GM18526 (cell line): ENCODE results near the gene CACNG4.

Experiments used
- POLR2A ChIP-seq: IDR thresholded peaks from 3 replicates; pipeline ENCODE4 v1.6.1; 2011; ENCODE audit not compliant: insufficient read length; ENCODE audit errors: extremely low read depth

CACNG4 gene

DNA sequence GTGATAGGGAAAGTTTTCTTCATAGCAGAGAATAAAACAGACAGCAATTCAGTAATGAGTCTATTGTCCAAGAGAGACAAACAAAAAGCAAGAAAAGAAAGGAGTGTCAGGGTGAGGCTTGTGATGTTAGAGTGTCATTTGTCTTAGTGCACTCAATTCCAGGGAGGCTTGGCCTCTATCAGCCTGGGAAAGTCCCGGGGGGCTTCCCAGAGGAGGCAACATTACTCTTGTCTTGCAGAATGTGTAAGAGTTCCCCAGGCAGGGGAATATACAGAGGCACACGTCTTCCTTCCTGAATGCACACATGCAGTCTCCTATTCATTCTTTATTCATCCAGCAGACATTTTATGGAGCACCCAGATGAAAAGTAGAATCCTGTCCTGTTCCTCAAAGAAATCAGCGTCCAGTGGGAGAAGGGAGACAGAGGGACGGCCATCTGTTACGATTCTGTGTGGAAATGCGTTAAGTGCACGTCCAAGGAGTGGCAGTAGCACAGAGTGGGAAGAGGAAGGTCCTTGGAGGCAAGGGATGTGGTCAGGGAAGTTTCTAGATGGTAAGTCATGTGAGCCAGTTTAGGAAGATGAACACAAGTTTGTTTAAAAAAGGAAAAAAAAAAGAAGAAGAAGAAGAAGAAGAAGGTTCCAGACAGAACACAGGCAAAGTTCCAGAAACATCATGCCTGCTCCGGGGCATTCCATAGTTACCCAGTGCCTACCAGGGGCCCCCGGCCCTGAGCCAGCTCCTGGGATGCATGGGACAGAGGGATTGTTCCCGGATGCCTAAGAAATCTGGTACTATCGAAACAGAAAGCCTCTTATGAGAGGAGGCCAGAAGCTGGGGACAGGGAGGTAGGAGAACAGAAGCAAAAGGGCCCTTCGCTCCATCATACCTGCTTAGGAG is 21.1 kb downstream of the CACNG4 start:
- no peak for TF ChIP-seq POLR2A

DNA sequence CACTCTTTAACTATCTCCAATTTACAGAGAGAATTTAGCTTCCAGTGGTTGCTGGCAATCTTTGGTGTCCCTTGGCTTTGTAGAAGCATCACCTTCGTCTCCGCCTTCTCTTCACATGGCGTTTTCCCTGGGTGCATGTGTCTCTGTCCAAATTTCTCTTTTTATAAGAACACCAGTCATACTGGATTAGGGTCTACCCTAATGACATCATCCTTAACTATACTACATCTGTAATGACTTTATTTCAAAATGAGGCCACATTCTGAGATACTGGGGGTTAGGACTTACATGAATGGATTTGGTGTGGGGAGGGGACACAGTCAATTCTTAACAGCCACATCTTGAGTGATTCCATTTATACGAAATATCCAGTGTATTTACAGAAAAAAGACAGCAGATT is 22.2 kb downstream of the CACNG4 start:
- TF ChIP-seq POLR2A: no peak

DNA sequence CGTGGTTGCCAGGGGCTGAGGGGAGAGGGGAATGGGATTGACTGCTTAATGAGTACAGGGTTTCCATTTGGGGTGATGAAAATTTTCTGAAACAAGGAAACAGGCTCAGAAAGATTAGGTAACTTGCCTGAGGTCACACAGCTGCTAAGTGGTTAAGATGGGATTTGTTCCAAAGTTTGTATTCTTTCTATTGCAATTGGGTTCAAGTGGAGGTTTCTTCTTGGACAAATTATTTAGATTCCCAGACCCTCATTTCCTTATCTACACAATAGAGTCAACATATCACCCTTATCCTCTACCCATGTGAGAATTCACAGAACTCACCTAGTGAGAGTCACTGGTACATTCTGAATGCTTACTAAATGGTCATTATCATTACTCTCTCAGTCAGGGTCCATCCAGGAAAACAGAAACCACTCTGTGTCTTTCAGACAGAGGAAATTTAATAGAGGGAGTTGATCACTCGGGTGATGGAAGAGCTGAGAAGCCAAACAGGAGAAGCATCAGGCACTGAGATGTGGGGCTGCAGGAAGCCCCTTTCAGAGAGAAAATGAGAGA is 22.6 kb downstream of the CACNG4 start:
- no peak for TF ChIP-seq POLR2A

DNA sequence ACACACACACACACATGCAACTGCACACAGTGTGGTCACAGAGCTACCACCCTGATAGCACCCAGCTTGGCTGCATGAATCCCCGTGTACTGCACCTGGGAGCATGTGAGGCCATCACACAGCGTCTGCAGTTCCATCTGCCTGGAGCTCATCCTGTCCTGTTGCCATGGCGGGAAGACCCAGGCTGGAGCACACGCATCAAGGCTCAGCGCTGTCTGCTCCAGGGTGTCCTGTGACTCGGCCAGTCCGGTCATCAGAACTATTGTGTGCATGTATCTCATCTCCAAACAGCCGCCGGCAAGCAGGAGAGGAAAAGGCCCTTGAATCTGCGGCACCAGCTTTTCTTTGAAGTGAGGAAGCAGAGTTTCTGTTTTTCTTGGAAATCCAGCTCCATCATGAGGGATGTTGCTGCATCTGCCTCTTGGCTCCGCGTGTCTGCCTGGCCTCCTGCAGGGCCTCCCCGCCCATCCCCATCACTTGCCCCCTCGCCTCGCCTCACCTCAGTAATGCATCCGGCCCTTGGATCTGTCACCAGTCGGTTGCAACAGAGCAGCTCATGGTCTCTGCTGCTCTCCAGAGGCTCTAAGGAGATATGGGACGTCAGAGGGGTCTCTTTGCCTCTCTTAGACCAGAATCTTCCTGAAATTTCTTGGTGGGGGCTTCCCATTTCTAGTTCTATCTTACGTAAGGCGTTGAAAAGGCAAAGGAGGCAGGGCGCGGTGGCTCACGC is 23.7 kb downstream of the CACNG4 start:
- TF ChIP-seq POLR2A: no peak

DNA sequence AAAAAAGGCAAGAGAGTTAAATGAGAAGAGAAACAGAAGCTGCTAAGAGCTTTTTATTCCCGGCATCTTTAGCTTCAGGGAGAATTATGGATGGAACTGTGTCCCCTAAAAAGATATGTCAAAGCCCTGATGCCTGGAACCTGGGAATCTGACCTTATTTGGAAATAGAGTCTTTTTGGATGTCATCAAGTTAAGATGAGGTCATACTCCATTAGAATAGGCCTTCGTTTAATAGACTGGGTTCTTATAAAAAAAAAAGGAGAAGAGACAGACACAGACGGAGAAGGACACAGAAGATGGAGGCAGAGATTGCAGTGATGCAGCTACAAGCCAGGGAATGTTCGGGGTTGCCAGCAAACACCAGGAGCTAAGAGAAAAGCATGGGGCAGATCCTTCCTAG is 24.6 kb downstream of the CACNG4 start:
- no peak for TF ChIP-seq POLR2A

DNA sequence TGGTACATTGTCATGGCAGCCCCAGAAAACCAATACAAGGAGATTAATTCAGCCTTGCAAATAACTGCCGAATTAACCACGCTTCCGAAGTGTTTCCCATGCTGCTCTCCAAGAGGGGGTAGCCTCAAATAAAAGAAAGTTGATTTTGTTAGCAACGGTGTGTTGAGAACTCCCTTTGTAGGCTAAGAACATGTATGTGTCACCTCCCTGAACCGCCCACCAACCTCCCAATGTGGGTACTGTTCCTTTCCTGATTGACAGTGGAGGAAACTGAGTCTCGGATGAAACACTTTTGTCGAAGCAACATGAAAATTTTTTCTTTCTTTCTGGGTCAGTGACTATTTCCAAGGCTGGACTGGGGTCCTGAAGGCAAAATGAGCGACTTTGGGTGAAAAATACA is 25.1 kb downstream of the CACNG4 start:
- TF ChIP-seq POLR2A: no peak

DNA sequence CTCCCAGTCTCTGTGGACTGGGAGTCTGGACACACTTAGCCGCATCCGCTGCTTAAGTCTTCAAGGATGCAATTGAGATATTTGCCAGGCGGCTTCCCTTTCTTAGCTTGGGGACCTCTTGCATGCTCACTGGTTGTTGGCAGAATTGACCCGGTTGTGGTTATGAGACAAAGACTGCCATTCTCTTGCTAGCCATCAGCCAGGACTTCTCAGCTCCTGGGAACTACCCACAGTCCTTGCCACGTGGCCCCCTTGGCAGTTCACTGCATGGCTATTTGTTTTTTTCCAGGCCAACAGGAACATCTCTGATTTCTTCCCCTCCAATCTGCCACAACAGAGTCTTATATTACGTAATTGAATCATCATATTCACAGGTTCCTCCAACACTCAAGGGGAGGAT is 25.5 kb downstream of the CACNG4 start:
- TF ChIP-seq POLR2A: no peak

DNA sequence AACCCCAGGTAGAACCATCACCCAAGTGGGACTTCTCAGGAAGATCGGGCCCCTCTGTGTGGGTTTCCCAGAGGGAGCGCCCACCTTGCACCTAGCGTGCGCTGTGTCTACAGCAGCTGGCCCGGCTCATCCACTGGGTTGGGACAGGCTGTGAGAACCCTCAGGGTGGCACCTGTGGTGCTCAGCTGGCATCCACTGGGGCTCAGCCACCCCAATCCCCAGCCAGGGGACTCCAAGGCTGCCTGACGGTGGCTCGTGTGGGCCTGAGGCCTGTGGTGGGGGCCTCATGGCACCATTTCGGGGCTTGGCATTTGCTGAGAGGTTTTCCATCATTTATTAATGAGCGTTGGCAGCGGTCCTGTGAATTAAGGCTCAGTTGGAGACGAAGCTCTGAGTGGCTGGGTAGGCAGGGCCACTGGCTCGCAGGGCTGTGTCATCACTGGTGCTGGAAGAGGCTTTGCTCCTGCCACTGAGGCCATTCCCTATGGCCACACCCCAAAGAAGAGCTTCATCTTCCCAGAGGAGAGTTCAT is 28.5 kb downstream of the CACNG4 start:
- no peak for TF ChIP-seq POLR2A

DNA sequence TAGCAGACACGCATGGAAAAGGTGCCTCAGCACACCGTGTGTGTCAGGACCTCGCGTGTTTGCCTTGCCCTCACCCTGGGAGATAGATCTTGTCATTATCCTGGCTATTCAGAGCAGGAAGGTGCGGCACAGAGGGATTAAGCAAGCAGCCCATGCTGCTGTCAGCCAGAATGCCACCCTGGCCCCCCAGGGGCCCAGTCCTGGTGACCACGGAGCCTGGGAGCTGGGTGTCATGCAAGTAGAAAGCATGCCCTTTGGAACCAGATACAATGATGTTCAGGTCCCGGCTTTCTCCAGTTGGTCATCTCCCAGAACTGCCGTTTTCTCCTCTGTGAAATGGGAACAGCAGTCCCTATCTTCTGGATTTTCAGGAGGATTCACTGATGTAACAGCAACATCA is 29.9 kb downstream of the CACNG4 start:
- TF ChIP-seq POLR2A: no peak

DNA sequence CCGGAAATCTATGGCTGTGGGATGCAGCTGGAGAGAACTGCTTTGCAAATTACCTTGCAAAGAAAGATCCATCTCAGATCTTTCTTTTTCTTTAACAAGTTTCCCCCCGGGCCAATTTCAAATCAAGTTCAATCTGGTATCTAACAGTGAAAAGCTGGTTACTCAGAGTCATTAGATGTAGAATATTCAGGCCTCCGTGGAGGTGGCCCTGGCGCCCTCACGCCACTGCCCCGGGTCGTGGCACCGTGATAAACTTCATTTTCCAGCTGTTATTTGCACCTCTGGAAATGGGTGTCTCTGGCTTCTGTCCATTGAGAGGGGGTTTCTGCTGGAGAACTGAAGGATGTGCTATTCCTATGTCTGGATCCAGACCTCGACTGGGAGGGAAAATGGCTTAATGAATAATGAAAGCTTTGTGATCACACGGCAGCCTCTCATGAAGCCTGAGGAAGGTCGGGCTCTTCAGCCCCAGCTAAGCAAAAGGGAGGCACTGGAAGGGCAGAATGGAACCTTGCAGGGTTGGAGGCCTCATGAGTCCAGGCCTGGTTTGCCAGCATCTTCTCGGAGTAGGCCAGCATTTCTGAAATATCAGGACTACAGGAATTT is 30.5 kb downstream of the CACNG4 start:
- no peak for TF ChIP-seq POLR2A

DNA sequence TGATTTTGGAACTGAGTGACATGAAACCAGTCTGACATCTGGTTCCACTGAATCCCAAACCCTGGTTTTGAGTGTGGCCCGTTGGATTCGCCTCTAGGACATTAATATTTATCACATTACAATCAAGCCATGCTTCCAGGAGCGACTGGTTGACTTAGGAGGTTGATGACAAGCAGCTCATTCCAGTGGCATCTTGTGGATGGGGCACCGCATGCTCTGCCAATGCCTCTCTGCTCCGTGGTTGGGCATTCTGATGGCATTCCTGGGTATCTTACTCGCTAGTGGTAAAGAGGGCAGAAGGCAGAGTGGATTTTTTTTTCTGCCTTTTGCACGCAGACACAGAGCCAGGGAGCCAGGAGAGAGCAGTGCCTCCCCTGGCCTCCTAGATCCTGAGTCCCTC is 31.4 kb downstream of the CACNG4 start:
- TF ChIP-seq POLR2A: no peak

DNA sequence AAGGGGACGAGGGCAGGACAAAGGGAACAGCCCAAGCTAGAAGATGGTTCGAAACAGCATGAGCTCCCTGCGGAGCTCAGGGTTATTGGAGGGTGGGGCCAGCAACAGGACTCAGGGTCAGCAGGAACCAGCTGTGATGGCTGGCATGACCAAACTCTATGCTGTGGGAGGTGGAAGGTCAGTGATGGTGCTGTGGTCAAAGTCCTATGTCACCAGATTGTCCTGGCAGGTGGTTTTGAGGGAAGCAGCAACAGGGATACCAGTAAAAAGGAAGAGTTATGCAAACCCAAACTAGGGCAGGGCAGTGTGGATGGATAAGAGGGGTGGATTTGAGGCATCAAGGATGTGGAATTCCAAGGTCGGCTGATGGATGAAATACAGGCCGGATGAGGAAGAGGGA is 32.4 kb downstream of the CACNG4 start:
- TF ChIP-seq POLR2A: no peak

DNA sequence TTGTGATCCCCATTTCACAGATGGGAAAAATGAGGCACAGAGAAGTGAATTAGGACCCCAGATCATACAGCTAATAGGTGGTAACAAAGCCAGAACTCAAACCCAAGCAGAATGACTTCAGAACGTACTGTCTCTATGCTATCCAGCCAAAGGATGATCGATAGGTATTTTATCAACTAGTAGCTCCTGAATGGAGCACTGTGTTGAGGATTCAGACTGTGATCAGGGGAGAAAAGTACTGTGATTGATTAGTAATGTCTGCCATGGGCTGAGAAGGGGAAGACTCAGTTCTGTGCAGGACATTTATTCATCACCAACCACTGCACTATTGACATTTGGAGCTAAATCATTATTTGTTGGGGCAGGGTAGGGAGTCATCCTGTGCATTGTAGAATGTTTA is 38.7 kb downstream of the CACNG4 start:
- no peak for TF ChIP-seq POLR2A

DNA sequence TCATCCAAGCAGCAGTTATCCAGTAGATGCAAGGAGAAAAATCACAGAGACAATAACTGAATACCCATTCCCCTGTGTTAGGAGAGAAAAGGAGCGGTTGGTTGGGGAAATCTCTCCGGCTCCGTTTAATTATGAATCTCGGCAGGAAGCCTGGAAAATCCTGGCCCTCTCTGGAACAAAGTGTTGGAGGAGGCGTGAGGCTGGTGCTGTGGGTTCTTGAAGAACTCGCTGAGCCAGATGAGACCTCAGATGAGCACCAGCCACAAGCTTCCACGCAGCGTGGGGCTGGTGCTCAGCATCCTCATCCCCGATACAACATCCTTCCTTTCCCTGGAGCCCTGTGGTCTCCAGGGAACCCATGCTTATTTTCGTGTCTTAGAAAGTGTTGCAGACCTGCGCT is 39.7 kb downstream of the CACNG4 start:
- no peak for TF ChIP-seq POLR2A

DNA sequence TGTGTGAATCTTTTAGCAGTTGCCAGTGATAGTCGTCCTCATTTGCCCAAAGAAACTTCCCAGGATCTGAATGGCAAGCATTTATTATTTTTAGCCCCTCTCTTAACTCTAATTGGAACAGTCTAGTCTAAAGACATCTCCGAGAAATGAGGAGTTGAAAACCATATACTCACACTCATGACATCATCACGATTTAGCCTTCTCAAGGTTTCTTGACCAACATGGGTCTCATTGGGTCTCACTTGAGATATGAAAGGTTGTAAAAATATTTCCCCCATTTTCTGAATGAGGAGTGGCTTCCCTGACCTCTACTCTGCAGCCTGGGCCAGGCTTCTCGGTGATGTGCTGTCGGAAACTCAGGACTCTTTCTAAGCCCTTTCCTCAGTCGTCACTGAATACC is 42.8 kb downstream of the CACNG4 start:
- TF ChIP-seq POLR2A: no peak
